ENCODE results near the gene VAV2. TPM values are rescaled to one million over a fixed set of nuclear protein-coding genes. Genes with fewer than 3 reads are reported as not detected.

Gene VAV2
- total RNA-seq, 1 donor from 2014 or later, result 9.1 TPM

- ATAC-seq, result no peak
Observed at GRCh38 chr9:133834080-133834976, 157.8 kb downstream of the VAV2 start.

- ATAC-seq, result no peak
Observed at GRCh38 chr9:133833388-133834025, 158.6 kb downstream of the VAV2 start.

GRCh38 chr9:133832877-133833276 is 159.2 kb downstream of the VAV2 start:
- no peak for ATAC-seq

- no peak for ATAC-seq
Observed at GRCh38 chr9:133830711-133831110, 161.4 kb downstream of the VAV2 start.

- no peak for ATAC-seq
Observed at GRCh38 chr9:133830310-133830709, 161.8 kb downstream of the VAV2 start.

- ATAC-seq, result no peak
Observed at GRCh38 chr9:133828338-133828997, 163.7 kb downstream of the VAV2 start.

GRCh38 chr9:133826289-133827085 is 165.6 kb downstream of the VAV2 start:
- no peak for ATAC-seq

GRCh38 chr9:133825555-133826218 is 166.4 kb downstream of the VAV2 start:
- ATAC-seq, result no peak

- no peak for ATAC-seq
Observed at GRCh38 chr9:133824802-133825186, 167.3 kb downstream of the VAV2 start.

- no peak for ATAC-seq
Observed at GRCh38 chr9:133824106-133824801, 167.9 kb downstream of the VAV2 start.

- ATAC-seq, result no peak
Observed at GRCh38 chr9:133823189-133824105, 168.7 kb downstream of the VAV2 start.

- ATAC-seq, result peak; percentile 13
Observed at GRCh38 chr9:133822430-133823065, 169.6 kb downstream of the VAV2 start.

GRCh38 chr9:133821601-133822429 is 170.3 kb downstream of the VAV2 start:
- peak; percentile 27 for ATAC-seq

- no peak for ATAC-seq
Observed at GRCh38 chr9:133819923-133820322, 172.2 kb downstream of the VAV2 start.

- ATAC-seq, result no peak
Observed at GRCh38 chr9:133818444-133818843, 173.7 kb downstream of the VAV2 start.

GRCh38 chr9:133815781-133816180 is 176.3 kb downstream of the VAV2 start:
- ATAC-seq, result no peak

GRCh38 chr9:133814586-133815208 is 177.4 kb downstream of the VAV2 start:
- no peak for ATAC-seq

Data from esophagus mucosa (tissue), 1 donor.